K562 (cell line): ENCODE measurements around the gene LMO7. TPM values are rescaled to one million over a fixed set of nuclear protein-coding genes. Genes with fewer than 3 reads are reported as not detected.

ENCODE experiments used
- ATAC-seq: fragments of 200-7000 bp; cut with Tn5 transposase; 3 replicates; pipeline ENCODE4 v1.9.1; 2020; ENCODE audit warnings: moderate library complexity
- BruUV-seq: library from RNA; stranded (reverse); fragments of 400-500 nt; replicated peaks from 2 replicates; lab custom pipeline; 2021; lab: Mats Ljungman, UMichigan
- CTCF ChIA-PET: fragments of 300-600 bp; formaldehyde crosslinking; extraction: SDS; loops from one replicate; lab custom pipeline; 2021; ENCODE audit warnings: low intra/inter-chr PET ratio; lab: Yijun Ruan, JAX
- POLR2A ChIA-PET: fragments of 300-600, 350-650 bp; sonication (Branson Sonifier 250); formaldehyde crosslinking; extraction: SDS; loops from one replicate; lab custom pipeline; 2021; ENCODE audit warnings: antibody characterized with exemption, inconsistent platforms; lab: Yijun Ruan, JAX
- DNase-seq, 4 experiments: peaks; one replicate each; pipeline versions ENCODE4 v3.0.0 to v3.0.0-alpha.2; 2011 to 2018; ENCODE audit warnings: low spot score in 3 of 4, mixed read lengths in 3 of 4; ENCODE audit errors: extremely low read depth in 1 of 4
- FAIRE-seq: peaks from 2 replicates; lab custom pipeline; 2011; peaks lifted over from hg19 to GRCh38; lab: Jason Lieb, UNC
- H2AFZ ChIP-seq: 2 replicates; pipeline ENCODE4 v1.6.0; 2011; ENCODE audit warnings: low read depth, low read length, control low read depth, inconsistent platforms
- H3K27ac ChIP-seq: fragments of 200-600 bp; 3 replicates; pipeline ENCODE4 v1.8.0; 2011; ENCODE audit warnings: low read depth, mild to moderate bottlenecking, control low read depth, inconsistent platforms, low read length, moderate library complexity, mixed read lengths; ENCODE audit errors: extremely low read depth
- H3K27me3 ChIP-seq, 2 experiments: fragments of 300-600 bp in 1 of 2; 2 replicates in 1 of 2; 3 replicates in 1 of 2; pipeline versions ENCODE4 v1.6.0 to v1.8.0; 2011; ENCODE audit warnings: inconsistent platforms in 2 of 2, low read length in 2 of 2, mild to moderate bottlenecking in 1 of 2, mixed read lengths in 1 of 2, moderate library complexity in 1 of 2; ENCODE audit not compliant: control insufficient read depth in 2 of 2, insufficient read depth in 2 of 2
- H3K36me3 ChIP-seq: fragments of 300-600 bp; 3 replicates; pipeline ENCODE4 v1.8.0; 2011; ENCODE audit warnings: mild to moderate bottlenecking, low read length, inconsistent platforms; ENCODE audit not compliant: control insufficient read depth, insufficient read depth
- H3K4me1 ChIP-seq, 2 experiments: fragments of 200-600 bp in 1 of 2; replicated peaks in 1 of 2; 2 replicates in 1 of 2; 3 replicates in 1 of 2; pipeline versions ENCODE4 v1.5.1 to v1.8.0; 2011; ENCODE audit warnings: inconsistent platforms in 2 of 2, low read length in 2 of 2, mild to moderate bottlenecking in 1 of 2, mixed read lengths in 1 of 2, moderate library complexity in 1 of 2; ENCODE audit not compliant: control insufficient read depth in 2 of 2, insufficient read depth in 2 of 2
- H3K4me2 ChIP-seq: 2 replicates; pipeline ENCODE4 v1.6.1; 2011; ENCODE audit warnings: low read length, control low read depth, inconsistent platforms, mixed read lengths; ENCODE audit not compliant: insufficient read depth
- H3K4me3 ChIP-seq: fragments of 200-600 bp; sonication (generic), shearing (Covaris generic); 2 replicates; pipeline ENCODE4 v1.5.1; 2016; ENCODE audit warnings: control low read depth, inconsistent platforms
- H3K79me2 ChIP-seq: fragments of 200-600 bp; 3 replicates; pipeline ENCODE4 v1.8.0; 2011; ENCODE audit warnings: low read length, inconsistent platforms; ENCODE audit not compliant: control insufficient read depth, insufficient read depth
- H3K9ac ChIP-seq, 2 experiments: 2 replicates each; pipeline versions ENCODE4 v1.6.0 to v1.6.1; 2011; ENCODE audit warnings: low read depth in 2 of 2, low read length in 2 of 2, control low read depth in 1 of 2, inconsistent platforms in 1 of 2, mild to moderate bottlenecking in 1 of 2, mixed read lengths in 1 of 2; ENCODE audit not compliant: insufficient read depth in 1 of 2
- H3K9me1 ChIP-seq: one replicate; pipeline ENCODE4 v1.6.0; 2011; ENCODE audit warnings: inconsistent platforms, mild to moderate bottlenecking, low read length, moderate library complexity; ENCODE audit not compliant: control insufficient read depth, insufficient read depth
- H3K9me3 ChIP-seq: replicated peaks from 2 replicates; pipeline ENCODE4 v1.5.1; 2011; ENCODE audit warnings: low read depth, low read length, inconsistent platforms; ENCODE audit not compliant: control insufficient read depth, insufficient read depth
- H4K20me1 ChIP-seq: replicated peaks from 2 replicates; pipeline ENCODE4 v1.6.1; 2011; ENCODE audit warnings: low read length, inconsistent platforms, mixed read lengths; ENCODE audit not compliant: control insufficient read depth, insufficient read depth
- BACH1 ChIP-seq: fragments of 200-800 bp; sonication (Bioruptor generic); IDR thresholded peaks from 2 replicates; pipeline ENCODE4 v1.6.1; 2016; ENCODE audit warnings: missing genetic modification characterization, missing compliant biosample characterization
- CHD1 ChIP-seq: fragments of 200-600 bp; sonication (generic); IDR thresholded peaks from one replicate; pipeline ENCODE4 v1.6.1; 2012; ENCODE audit warnings: mild to moderate bottlenecking, moderate library complexity, low read length, inconsistent platforms
- FOS ChIP-seq: IDR thresholded peaks from 3 replicates; pipeline ENCODE4 v1.6.1; 2011; ENCODE audit not compliant: insufficient read length; ENCODE audit errors: extremely low read depth
- GATAD2B ChIP-seq: fragments of 450-650 bp; IDR thresholded peaks from 2 replicates; pipeline ENCODE4 v1.6.1; 2017; ENCODE audit warnings: mild to moderate bottlenecking, borderline replicate concordance
- HOXB6 ChIP-seq: fragments of 250-450 bp; sonication (Bioruptor Pico); IDR thresholded peaks from 2 replicates; pipeline ENCODE4 v1.5.1; 2022; ENCODE audit warnings: mild to moderate bottlenecking, borderline replicate concordance
- MAZ ChIP-seq, 2 experiments: fragments of 450-650 bp in 1 of 2; sonication (generic) in 1 of 2; formaldehyde crosslinking; IDR thresholded peaks in 1 of 2; conservative IDR thresholded peaks in 1 of 2; 2 replicates each; pipeline versions ENCODE4 v1.4.0 to v1.5.0; 2020; ENCODE audit warnings: mild to moderate bottlenecking in 1 of 2, missing genetic modification reagents in 1 of 2
- MBD2 ChIP-seq: sonication (generic); IDR thresholded peaks from 2 replicates; pipeline ENCODE4 v1.6.1; 2016; ENCODE audit warnings: low read depth, borderline replicate concordance
- RBFOX2 ChIP-seq: fragments of 200-400 bp; formaldehyde crosslinking; IDR thresholded peaks from 2 replicates; pipeline ENCODE4 v1.6.1; 2017; ENCODE audit warnings: low read depth, mild to moderate bottlenecking, low read length, moderate library complexity
- XRCC4 ChIP-seq: IDR thresholded peaks from one replicate; pipeline ENCODE4 v1.6.1; 2011; ENCODE audit not compliant: insufficient read depth, insufficient read length; ENCODE audit errors: extremely low read depth
- ZNF212 ChIP-seq: fragments of 450-650 bp; formaldehyde crosslinking; IDR thresholded peaks from 2 replicates; pipeline ENCODE4 v1.4.0; 2020; ENCODE audit warnings: mild to moderate bottlenecking
- ZNF507 ChIP-seq: conservative IDR thresholded peaks from 2 replicates; pipeline ENCODE4 v1.6.1; 2017; ENCODE audit warnings: missing genetic modification characterization, missing compliant biosample characterization
- ZNF586 ChIP-seq: fragments of 450-650 bp; formaldehyde crosslinking; conservative IDR thresholded peaks from 2 replicates; pipeline ENCODE4 v1.4.0; 2020; ENCODE audit warnings: mild to moderate bottlenecking, moderate library complexity
- WGBS: fragments of 100-300 bp; shearing (Covaris generic); methylation state at CpG from one replicate; pipeline ENCODE4 v1.1.6; 2016; ENCODE audit warnings: low coverage, mixed read lengths; ENCODE audit not compliant: insufficient coverage; ENCODE audit errors: missing lambda C conversion rate; 5-methylcytosine and 5-hydroxymethylcytosine counted together
- in situ Hi-C: fragments of 300-500 bp; cut with MboI; formaldehyde crosslinking; loops from 4 replicates; pipeline ENCODE4 v1.15.0; 2018; ENCODE audit warnings: inconsistent platforms, mixed read lengths
- intact Hi-C: fragments of 100-400 bp; cut with micrococcal nuclease; formaldehyde crosslinking; loops from 2 replicates; pipeline ENCODE4 v1.14.2; 2022
- polyA plus RNA-seq, 8 experiments: library from polyadenylated mRNA; depleted of rRNA in 4 of 8; stranded (reverse) in 5 of 8; unstranded in 3 of 8; fragments of >200 nt; fragmentation: Nextera tagmentation in 2 of 8; fragmentation: Illumina TruSeq in 1 of 8; extraction: Ambion mirVana in 2 of 8; extraction: Trizol in 1 of 8; gene quantifications; 2 replicates each; pipeline versions ENCODE4 v1.2.1 to v1.2.3, GENCODE V29; 2011 to 2014; ENCODE audit warnings: inconsistent platforms in 1 of 8, missing spikeins in 1 of 8
- total RNA-seq, 7 experiments: library from RNA; depleted of rRNA in 6 of 7; stranded (reverse); fragments of >200 nt in 6 of 7; fragmentation: Illumina TruSeq in 2 of 7; extraction: Trizol in 2 of 7; gene quantifications; 2 replicates each; pipeline versions ENCODE4 v1.2.1 to v1.2.3, GENCODE V29; 2011 to 2021; ENCODE audit warnings: low replicate concordance in 1 of 7
- TF ChIP-seq, protein P1 (sequence below): fragments of 250-450 bp; sonication (Bioruptor Pico); IDR thresholded peaks from 2 replicates; pipeline ENCODE4 v1.8.0; 2021; ENCODE audit warnings: moderate library complexity, mild to moderate bottlenecking, inconsistent platforms
- TF ChIP-seq, protein P2 (sequence below): sonication (generic); formaldehyde crosslinking; IDR thresholded peaks from 2 replicates; pipeline ENCODE4 v1.9.0; 2022; ENCODE audit warnings: mild to moderate bottlenecking, missing genetic modification reagents

The LMO7 gene
- total and polyA plus RNA-seq, 9 of the 15 experiments (the other 6 are each of a cell fraction or from before 2014, with no cell fraction given) = 0.42 to 4.3 (median 1.7) TPM

DNA sequence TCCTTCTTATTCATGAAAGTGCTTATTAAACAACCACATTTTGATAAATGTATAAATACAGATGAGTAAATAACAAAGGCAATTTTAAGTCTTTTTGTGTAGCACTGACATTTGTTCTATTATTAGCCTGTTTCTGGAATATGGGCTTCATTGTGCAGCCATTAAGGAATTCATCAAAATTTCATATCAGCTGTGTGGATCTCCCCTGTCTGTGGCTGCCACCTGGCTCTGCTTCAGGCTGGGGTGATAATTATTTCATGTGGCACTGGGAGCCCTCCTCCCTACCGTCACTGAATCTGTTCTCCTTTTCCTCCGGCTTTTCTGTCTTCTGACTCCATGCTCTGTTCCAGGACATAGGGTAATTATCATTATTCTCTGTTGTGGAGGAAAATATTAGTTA lies 57.1 kb downstream of the LMO7 start:
- POLR2A ChIA-PET = no interaction called here
- H4K20me1 ChIP-seq = no peaks in the 10 kb centered on the region
- no peak for TF ChIP-seq ZNF212
- no peak for TF ChIP-seq ZNF507
- TF ChIP-seq HOXB6 (CRISPR knock-in tag) = no peak
- no peak for TF ChIP-seq CHD1
- TF ChIP-seq MBD2 = no peak
- TF ChIP-seq ZNF586 (CRISPR knock-in tag) = no peak
- TF ChIP-seq GATAD2B = no peak
- no peak for TF ChIP-seq XRCC4
- TF ChIP-seq FOS = no peak
- TF ChIP-seq MAZ (CRISPR knock-in tag; conservative IDR thresholded peaks at IDR 0.05 in 1 of 2, IDR thresholded peaks at IDR 0.05 in 1 of 2) = no peak
- no peak for TF ChIP-seq BACH1 (tag)
- TF ChIP-seq, protein P1, sequence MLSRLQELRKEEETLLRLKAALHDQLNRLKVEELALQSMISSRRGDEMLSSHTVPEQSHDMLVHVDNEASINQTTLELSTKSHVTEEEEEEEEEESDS = no peak
- TF ChIP-seq RBFOX2 = no peak
- TF ChIP-seq, protein P2, sequence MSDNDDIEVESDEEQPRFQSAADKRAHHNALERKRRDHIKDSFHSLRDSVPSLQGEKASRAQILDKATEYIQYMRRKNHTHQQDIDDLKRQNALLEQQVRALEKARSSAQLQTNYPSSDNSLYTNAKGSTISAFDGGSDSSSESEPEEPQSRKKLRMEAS (CRISPR knock-in tag) = no peak
- H3K4me2 ChIP-seq = no peak overlapping the region
- intact Hi-C loops (loop anchor here (10.0 kb wide), 1 partner anchor 322 kb away; no protein-coding TSS in a partner anchor), in situ Hi-C loops (loop anchor here (10.0 to 25.0 kb wide), 2 partner anchors 782 to 1219 kb away; no protein-coding TSS in a partner anchor)
- no peaks in the 10 kb centered on the region for H3K27me3 ChIP-seq
- no peaks in the 10 kb centered on the region for H3K9me3 ChIP-seq
- H3K36me3 ChIP-seq = no peaks in the 10 kb centered on the region
- no peaks in the 10 kb centered on the region for H3K79me2 ChIP-seq
- FAIRE-seq (no peak), DNase-seq (no peak), ATAC-seq (no peak)
- WGBS = 0% methylated on average over 1 of the region's 2 CpGs
- H3K4me3 ChIP-seq = no peak overlapping the region
- no peak overlapping the region for H3K9ac ChIP-seq
- BruUV-seq = no TSS peak
- no peak overlapping the region for H2AFZ ChIP-seq
- CTCF ChIA-PET = no interaction called here
- H3K27ac ChIP-seq = no peak overlapping the region
- no peaks in the 10 kb centered on the region for H3K4me1 ChIP-seq
- no peaks in the 10 kb centered on the region for H3K9me1 ChIP-seq
